Fibroblast of lung (primary cell): ENCODE measurements around the gene TGM2. TPM values are rescaled to one million over a fixed set of nuclear protein-coding genes. Genes with fewer than 3 reads are reported as not detected.
A peak's percentile ranks its signal among the peaks of the same experiment; 100 is the strongest.

Experiments
- DNase-seq, 2 donors: peaks; one replicate each; pipeline versions ENCODE4 v3.0.0 to v3.0.0-alpha.2; 2010; ENCODE audit warnings: low read depth in 2 of 2
- H2AFZ ChIP-seq: 2 replicates; pipeline ENCODE4 v1.5.1; 2012; ENCODE audit warnings: low read length, control low read depth, inconsistent platforms
- H3K27ac ChIP-seq: 2 replicates; pipeline ENCODE4 v1.5.1; 2011; ENCODE audit warnings: low read length, control low read depth; ENCODE audit not compliant: insufficient read depth
- H3K27me3 ChIP-seq: 2 replicates; pipeline ENCODE4 v1.5.1; 2011; ENCODE audit warnings: mild to moderate bottlenecking, low read length; ENCODE audit not compliant: control insufficient read depth, insufficient read depth
- H3K36me3 ChIP-seq: 2 replicates; pipeline ENCODE4 v1.5.1; 2011; ENCODE audit warnings: low read length; ENCODE audit not compliant: control insufficient read depth, insufficient read depth
- H3K4me1 ChIP-seq: 2 replicates; pipeline ENCODE4 v1.5.1; 2011; ENCODE audit warnings: low read length; ENCODE audit not compliant: control insufficient read depth, insufficient read depth; ENCODE audit errors: extremely low read depth
- H3K4me2 ChIP-seq: 2 replicates; pipeline ENCODE4 v1.5.1; 2011; ENCODE audit warnings: low read length, control low read depth; ENCODE audit not compliant: insufficient read depth; ENCODE audit errors: extremely low read depth
- H3K4me3 ChIP-seq, 4 experiments: fragments of 200-600 bp in 1 of 4; sonication (generic) in 1 of 4; replicated peaks in 1 of 4; 2 replicates each; pipeline ENCODE4 v1.5.1; 2011 to 2016; ENCODE audit warnings: low read length in 4 of 4, low read depth in 3 of 4, mild to moderate bottlenecking in 3 of 4, control low read depth in 2 of 4, inconsistent platforms in 1 of 4, mixed read lengths in 1 of 4; ENCODE audit not compliant: insufficient read depth in 1 of 4; ENCODE audit errors: control extremely low read depth in 1 of 4
- H3K79me2 ChIP-seq: 2 replicates; pipeline ENCODE4 v1.5.1; 2012; ENCODE audit warnings: mild to moderate bottlenecking, low read length, inconsistent platforms; ENCODE audit not compliant: control insufficient read depth, insufficient read depth
- H3K9ac ChIP-seq: 2 replicates; pipeline ENCODE4 v1.5.1; 2011; ENCODE audit warnings: mild to moderate bottlenecking, low read length, control low read depth; ENCODE audit not compliant: insufficient read depth
- H3K9me3 ChIP-seq: 2 replicates; pipeline ENCODE4 v1.5.1; 2012; ENCODE audit warnings: low read depth, low read length; ENCODE audit not compliant: control insufficient read depth, insufficient read depth
- H4K20me1 ChIP-seq: 2 replicates; pipeline ENCODE4 v1.5.1; 2011; ENCODE audit warnings: low read length; ENCODE audit not compliant: control insufficient read depth, insufficient read depth; ENCODE audit errors: extremely low read depth
- CTCF ChIP-seq, 2 donors: IDR thresholded peaks in 1 of 2; conservative IDR thresholded peaks in 1 of 2; 1 replicate in 1 of 2; 2 replicates in 1 of 2; pipeline ENCODE4 v1.5.1; 2011 to 2012; ENCODE audit warnings: low read length in 2 of 2, control low read depth in 1 of 2, inconsistent platforms in 1 of 2, low read depth in 1 of 2, mild to moderate bottlenecking in 1 of 2
- EZH2 ChIP-seq: IDR thresholded peaks from 2 replicates; pipeline ENCODE4 v1.5.1; 2012; ENCODE audit warnings: low read length, control low read depth, mild to moderate bottlenecking; ENCODE audit errors: missing control alignments
- polyA plus RNA-seq, 2 donors: library from polyadenylated mRNA; depleted of rRNA in 1 of 2; stranded (reverse) in 1 of 2; unstranded in 1 of 2; fragments of >200 nt; gene quantifications; 2 replicates each; pipeline ENCODE4 v1.2.1, GENCODE V29; 2011 to 2012; ENCODE audit warnings: missing spikeins in 1 of 2
- total RNA-seq: library from RNA; depleted of rRNA; stranded (reverse); fragments of >200 nt; gene quantifications from 2 replicates; pipeline ENCODE4 v1.2.1, GENCODE V29; 2014

TGM2 gene
- total and polyA plus RNA-seq, 2 donors (not counting 1 experiment from before 2014, with no cell fraction given) = 103 to 238 TPM

- no peaks in the 10 kb centered on the region for H4K20me1 ChIP-seq
- H3K4me1 ChIP-seq = peaks cover 49% of the 10 kb centered on the region
- peak overlapping the region; percentile 69 for H3K27ac ChIP-seq
- H3K79me2 ChIP-seq = peaks cover 7% of the 10 kb centered on the region
- no peak overlapping the region for H2AFZ ChIP-seq
- H3K9me3 ChIP-seq = no peaks in the 10 kb centered on the region
- no peak for TF ChIP-seq EZH2
- no peak for TF ChIP-seq CTCF (conservative IDR thresholded peaks at IDR 0.05 in 1 of 2, IDR thresholded peaks at IDR 0.05 in 1 of 2; ENCODE audit: low read depth in 1 of 2, low read length in 2 of 2)
- no peak overlapping the region for H3K9ac ChIP-seq
- no peak overlapping the region for H3K4me3 ChIP-seq
- DNase-seq = no peak
- H3K4me2 ChIP-seq = no peak overlapping the region
- no peaks in the 10 kb centered on the region for H3K36me3 ChIP-seq
- no peaks in the 10 kb centered on the region for H3K27me3 ChIP-seq
Measured at GRCh38 chr20:38167328-38167850, 2.3 kb upstream of the TGM2 start.

- Histone ChIP-seq H3K36me3 (no peaks in the 10 kb centered on the region), H3K4me3 (no peak overlapping the region), H3K9ac (no peak overlapping the region), H3K27ac (peak overlapping the region; percentile 69), H3K4me1 (peaks cover 47% of the 10 kb centered on the region), H3K4me2 (no peak overlapping the region), H4K20me1 (no peaks in the 10 kb centered on the region), H3K9me3 (no peaks in the 10 kb centered on the region), H2AFZ (no peak overlapping the region), H3K79me2 (peaks cover 7% of the 10 kb centered on the region), H3K27me3 (no peaks in the 10 kb centered on the region)
- no peak for TF ChIP-seq EZH2
- TF ChIP-seq CTCF (conservative IDR thresholded peaks at IDR 0.05 in 1 of 2, IDR thresholded peaks at IDR 0.05 in 1 of 2; ENCODE audit: low read depth in 1 of 2, low read length in 2 of 2) = no peak
- no peak for DNase-seq
Measured at GRCh38 chr20:38166703-38167233, 1.7 kb upstream of the TGM2 start.

GRCh38 chr20:38165966-38166702 lies 1.1 kb upstream of the TGM2 start:
- Histone ChIP-seq H4K20me1 (no peaks in the 10 kb centered on the region), H3K27ac (peak overlapping the region; percentile 69), H3K4me2 (no peak overlapping the region), H3K27me3 (no peaks in the 10 kb centered on the region), H3K4me1 (peaks cover 44% of the 10 kb centered on the region), H3K36me3 (peaks cover under 1% of the 10 kb centered on the region), H3K9me3 (no peaks in the 10 kb centered on the region), H3K9ac (no peak overlapping the region), H3K4me3 (no peak overlapping the region), H2AFZ (no peak overlapping the region), H3K79me2 (peaks cover 7% of the 10 kb centered on the region)
- peak in 1 of 2 donors; percentile 34 for DNase-seq
- TF ChIP-seq CTCF (conservative IDR thresholded peaks at IDR 0.05 in 1 of 2, IDR thresholded peaks at IDR 0.05 in 1 of 2; ENCODE audit: low read depth in 1 of 2, low read length in 2 of 2) (no peak), EZH2 (no peak)
